Fibroblast of lung (primary cell): Measurements from ENCODE around the gene ANKRD30B. TPM values are rescaled to one million over a fixed set of nuclear protein-coding genes. Genes with fewer than 3 reads are reported as not detected.
"Not testable (repeated sequence)": the region's sequence is repeated elsewhere in the genome, so short reads cannot be mapped to it uniquely, and the experiment has no call there.

Experiments used
- DNase-seq, 2 donors: peaks; one replicate each; pipeline versions ENCODE4 v3.0.0 to v3.0.0-alpha.2; 2010; ENCODE audit warnings: low read depth in 2 of 2
- H2AFZ ChIP-seq: 2 replicates; pipeline ENCODE4 v1.5.1; 2012; ENCODE audit warnings: low read length, control low read depth, inconsistent platforms
- H3K27ac ChIP-seq: 2 replicates; pipeline ENCODE4 v1.5.1; 2011; ENCODE audit warnings: low read length, control low read depth; ENCODE audit not compliant: insufficient read depth
- H3K27me3 ChIP-seq: 2 replicates; pipeline ENCODE4 v1.5.1; 2011; ENCODE audit warnings: mild to moderate bottlenecking, low read length; ENCODE audit not compliant: control insufficient read depth, insufficient read depth
- H3K36me3 ChIP-seq: 2 replicates; pipeline ENCODE4 v1.5.1; 2011; ENCODE audit warnings: low read length; ENCODE audit not compliant: control insufficient read depth, insufficient read depth
- H3K4me1 ChIP-seq: 2 replicates; pipeline ENCODE4 v1.5.1; 2011; ENCODE audit warnings: low read length; ENCODE audit not compliant: control insufficient read depth, insufficient read depth; ENCODE audit errors: extremely low read depth
- H3K4me2 ChIP-seq: 2 replicates; pipeline ENCODE4 v1.5.1; 2011; ENCODE audit warnings: low read length, control low read depth; ENCODE audit not compliant: insufficient read depth; ENCODE audit errors: extremely low read depth
- H3K4me3 ChIP-seq, 4 experiments: fragments of 200-600 bp in 1 of 4; sonication (generic) in 1 of 4; replicated peaks in 1 of 4; 2 replicates each; pipeline ENCODE4 v1.5.1; 2011 to 2016; ENCODE audit warnings: low read length in 4 of 4, low read depth in 3 of 4, mild to moderate bottlenecking in 3 of 4, control low read depth in 2 of 4, inconsistent platforms in 1 of 4, mixed read lengths in 1 of 4; ENCODE audit not compliant: insufficient read depth in 1 of 4; ENCODE audit errors: control extremely low read depth in 1 of 4
- H3K79me2 ChIP-seq: 2 replicates; pipeline ENCODE4 v1.5.1; 2012; ENCODE audit warnings: mild to moderate bottlenecking, low read length, inconsistent platforms; ENCODE audit not compliant: control insufficient read depth, insufficient read depth
- H3K9ac ChIP-seq: 2 replicates; pipeline ENCODE4 v1.5.1; 2011; ENCODE audit warnings: mild to moderate bottlenecking, low read length, control low read depth; ENCODE audit not compliant: insufficient read depth
- H3K9me3 ChIP-seq: 2 replicates; pipeline ENCODE4 v1.5.1; 2012; ENCODE audit warnings: low read depth, low read length; ENCODE audit not compliant: control insufficient read depth, insufficient read depth
- H4K20me1 ChIP-seq: 2 replicates; pipeline ENCODE4 v1.5.1; 2011; ENCODE audit warnings: low read length; ENCODE audit not compliant: control insufficient read depth, insufficient read depth; ENCODE audit errors: extremely low read depth
- EZH2 ChIP-seq: IDR thresholded peaks from 2 replicates; pipeline ENCODE4 v1.5.1; 2012; ENCODE audit warnings: low read length, control low read depth, mild to moderate bottlenecking; ENCODE audit errors: missing control alignments
- polyA minus RNA-seq: library from RNA; depleted of rRNA, polyadenylated mRNA; stranded (reverse); fragments of >200 nt; gene quantifications from 2 replicates; pipeline ENCODE4 v1.2.3, GENCODE V29; 2011; ENCODE audit warnings: low replicate concordance
- polyA plus RNA-seq, 2 donors: library from polyadenylated mRNA; depleted of rRNA in 1 of 2; stranded (reverse) in 1 of 2; unstranded in 1 of 2; fragments of >200 nt; gene quantifications; 2 replicates each; pipeline ENCODE4 v1.2.1, GENCODE V29; 2011 to 2012; ENCODE audit warnings: missing spikeins in 1 of 2
- total RNA-seq: library from RNA; depleted of rRNA; stranded (reverse); fragments of >200 nt; gene quantifications from 2 replicates; pipeline ENCODE4 v1.2.1, GENCODE V29; 2014
- TF ChIP-seq, protein P1 (sequence below), 2 donors: IDR thresholded peaks in 1 of 2; conservative IDR thresholded peaks in 1 of 2; 1 replicate in 1 of 2; 2 replicates in 1 of 2; pipeline ENCODE4 v1.5.1; 2011 to 2012; ENCODE audit warnings: low read length in 2 of 2, control low read depth in 1 of 2, inconsistent platforms in 1 of 2, low read depth in 1 of 2, mild to moderate bottlenecking in 1 of 2

The ANKRD30B gene, protein sequence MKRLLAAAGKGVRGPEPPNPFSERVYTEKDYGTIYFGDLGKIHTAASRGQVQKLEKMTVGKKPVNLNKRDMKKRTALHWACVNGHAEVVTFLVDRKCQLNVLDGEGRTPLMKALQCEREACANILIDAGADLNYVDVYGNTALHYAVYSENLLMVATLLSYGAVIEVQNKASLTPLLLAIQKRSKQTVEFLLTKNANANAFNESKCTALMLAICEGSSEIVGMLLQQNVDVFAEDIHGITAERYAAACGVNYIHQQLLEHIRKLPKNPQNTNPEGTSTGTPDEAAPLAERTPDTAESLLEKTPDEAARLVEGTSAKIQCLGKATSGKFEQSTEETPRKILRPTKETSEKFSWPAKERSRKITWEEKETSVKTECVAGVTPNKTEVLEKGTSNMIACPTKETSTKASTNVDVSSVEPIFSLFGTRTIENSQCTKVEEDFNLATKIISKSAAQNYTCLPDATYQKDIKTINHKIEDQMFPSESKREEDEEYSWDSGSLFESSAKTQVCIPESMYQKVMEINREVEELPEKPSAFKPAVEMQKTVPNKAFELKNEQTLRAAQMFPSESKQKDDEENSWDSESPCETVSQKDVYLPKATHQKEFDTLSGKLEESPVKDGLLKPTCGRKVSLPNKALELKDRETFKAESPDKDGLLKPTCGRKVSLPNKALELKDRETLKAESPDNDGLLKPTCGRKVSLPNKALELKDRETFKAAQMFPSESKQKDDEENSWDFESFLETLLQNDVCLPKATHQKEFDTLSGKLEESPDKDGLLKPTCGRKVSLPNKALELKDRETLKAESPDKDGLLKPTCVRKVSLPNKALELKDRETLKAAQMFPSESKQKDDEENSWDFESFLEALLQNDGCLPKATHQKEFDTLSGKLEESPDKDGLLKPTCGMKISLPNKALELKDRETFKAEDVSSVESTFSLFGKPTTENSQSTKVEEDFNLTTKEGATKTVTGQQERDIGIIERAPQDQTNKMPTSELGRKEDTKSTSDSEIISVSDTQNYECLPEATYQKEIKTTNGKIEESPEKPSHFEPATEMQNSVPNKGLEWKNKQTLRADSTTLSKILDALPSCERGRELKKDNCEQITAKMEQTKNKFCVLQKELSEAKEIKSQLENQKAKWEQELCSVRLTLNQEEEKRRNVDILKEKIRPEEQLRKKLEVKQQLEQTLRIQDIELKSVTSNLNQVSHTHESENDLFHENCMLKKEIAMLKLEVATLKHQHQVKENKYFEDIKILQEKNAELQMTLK (N-terminal part only)
- total RNA-seq (under 0.01 and 0.33 TPM in 2 replicates), polyA plus RNA-seq (0.10 TPM in 1 of 2 replicates, not detected in the other), polyA minus RNA-seq (not detected in 2 replicates)
- not detected in 2 replicates for polyA plus RNA-seq (2012)

DNA sequence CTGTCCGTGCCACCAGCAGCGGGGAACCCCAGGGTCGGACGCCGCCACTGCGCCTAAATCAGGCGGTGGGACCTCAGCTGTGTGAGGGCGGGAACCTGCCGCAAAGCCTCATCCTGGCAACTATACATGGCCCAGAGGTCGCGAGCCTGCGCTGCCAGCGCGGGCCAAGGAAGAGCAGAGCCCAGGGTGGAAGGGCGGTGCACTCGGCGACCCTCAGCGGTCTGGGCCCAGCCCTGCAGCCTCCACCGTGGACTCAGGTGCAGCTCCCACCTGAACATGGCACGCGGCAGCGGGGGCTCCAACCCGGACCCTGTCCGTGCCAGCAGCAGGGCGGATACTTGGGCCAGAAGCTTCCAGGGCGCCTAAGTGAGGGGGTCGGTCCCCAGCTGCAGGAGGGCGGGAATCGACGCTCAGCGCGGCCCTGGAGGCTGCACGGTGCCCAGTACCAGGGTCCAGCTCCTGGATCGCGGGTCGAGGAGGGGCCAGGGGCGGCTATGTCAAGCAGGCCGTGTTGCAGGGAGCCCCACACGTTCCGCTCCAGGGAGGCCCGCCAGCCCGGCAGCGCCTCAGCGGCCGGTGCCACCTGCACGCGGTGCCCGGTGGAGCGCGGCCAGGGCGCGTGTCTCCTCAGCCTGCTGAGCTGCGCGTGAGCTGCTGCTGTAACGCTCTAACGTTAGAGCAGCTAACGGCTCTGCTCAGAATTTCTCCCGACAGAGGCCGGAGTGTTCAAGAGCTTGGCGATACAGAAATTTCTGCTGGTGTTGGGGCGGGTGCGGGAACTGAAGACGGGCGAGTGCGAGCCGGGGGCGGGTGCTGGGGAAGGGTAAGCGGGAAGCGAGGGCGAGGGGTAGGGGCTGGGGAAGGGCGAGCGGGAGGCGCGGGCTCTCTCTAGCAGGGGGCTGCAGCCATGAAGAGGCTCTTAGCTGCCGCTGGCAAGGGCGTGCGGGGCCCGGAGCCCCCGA is at the start of gene ANKRD30B:
Gene ANKRD30B (plus strand): TSS at position 660 of the 962 bp plus-strand sequence. CDS start 248 bp downstream, at position 908.
- H3K4me3 ChIP-seq, result peak within 1 kb of the TSS in 1 of 4 experiments; percentile 28

DNA sequence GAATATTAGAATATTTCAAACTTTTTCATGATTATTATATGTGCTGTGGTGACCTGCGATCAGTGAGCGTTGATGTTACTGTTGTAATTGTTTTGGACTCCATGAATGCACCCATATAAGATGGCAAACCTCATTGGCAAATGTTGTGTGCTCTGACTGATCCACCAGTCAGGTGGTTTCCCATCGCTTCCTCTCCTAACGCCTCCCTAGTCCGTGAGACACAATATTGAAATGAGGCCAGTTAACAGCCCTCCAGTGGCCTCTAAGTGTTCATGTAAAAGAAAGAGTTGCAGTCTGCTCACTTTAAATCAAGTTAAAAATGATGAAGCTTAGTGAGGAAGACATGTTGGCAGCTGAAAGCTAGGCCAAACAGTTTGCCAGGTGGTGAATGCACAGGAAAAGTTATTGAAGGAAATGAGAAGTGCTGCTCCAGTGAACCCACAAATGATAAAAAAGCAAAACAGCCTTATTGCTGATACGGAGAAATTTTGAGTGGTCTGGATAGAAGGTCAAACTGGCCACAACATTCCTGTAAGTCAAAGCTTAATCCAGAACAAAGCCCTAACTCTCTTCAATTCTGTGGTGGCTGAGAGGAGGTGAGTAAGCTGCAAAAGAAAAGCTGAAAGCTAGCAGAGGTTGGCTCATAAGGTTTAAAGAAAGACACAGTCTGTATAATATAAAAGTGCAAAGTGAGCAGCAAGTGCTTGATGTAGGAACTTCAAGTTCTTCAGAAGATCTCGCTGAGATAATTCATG is 46.5 kb upstream of the ANKRD30B start:
- H3K27ac ChIP-seq, H3K79me2 ChIP-seq, H3K36me3 ChIP-seq, H3K9me3 ChIP-seq, H3K9ac ChIP-seq, H3K27me3 ChIP-seq, H3K4me1 ChIP-seq, H3K4me2 ChIP-seq, H2AFZ ChIP-seq, H4K20me1 ChIP-seq, H3K4me3 ChIP-seq, DNase-seq: not testable (repeated sequence)

More for the DNA sequence above, at the start of gene ANKRD30B:
- Histone ChIP-seq H3K36me3 (no peaks in the 10 kb centered on the region), H3K9ac (no peak within 1 kb of the TSS), H3K9me3 (no peaks in the 10 kb centered on the region), H3K79me2 (no peaks in the 10 kb centered on the region), H3K27me3 (no peaks in the 10 kb centered on the region), H3K4me2 (no peak within 1 kb of the TSS), H3K27ac (no peak within 1 kb of the TSS), H2AFZ (no peak within 1 kb of the TSS), H4K20me1 (no peaks in the 10 kb centered on the region), H3K4me1 (no peaks in the 10 kb centered on the region)
- DNase-seq, result peak in 1 of 2 donors; percentile 0
- no peak for TF ChIP-seq EZH2
- TF ChIP-seq, protein P1, sequence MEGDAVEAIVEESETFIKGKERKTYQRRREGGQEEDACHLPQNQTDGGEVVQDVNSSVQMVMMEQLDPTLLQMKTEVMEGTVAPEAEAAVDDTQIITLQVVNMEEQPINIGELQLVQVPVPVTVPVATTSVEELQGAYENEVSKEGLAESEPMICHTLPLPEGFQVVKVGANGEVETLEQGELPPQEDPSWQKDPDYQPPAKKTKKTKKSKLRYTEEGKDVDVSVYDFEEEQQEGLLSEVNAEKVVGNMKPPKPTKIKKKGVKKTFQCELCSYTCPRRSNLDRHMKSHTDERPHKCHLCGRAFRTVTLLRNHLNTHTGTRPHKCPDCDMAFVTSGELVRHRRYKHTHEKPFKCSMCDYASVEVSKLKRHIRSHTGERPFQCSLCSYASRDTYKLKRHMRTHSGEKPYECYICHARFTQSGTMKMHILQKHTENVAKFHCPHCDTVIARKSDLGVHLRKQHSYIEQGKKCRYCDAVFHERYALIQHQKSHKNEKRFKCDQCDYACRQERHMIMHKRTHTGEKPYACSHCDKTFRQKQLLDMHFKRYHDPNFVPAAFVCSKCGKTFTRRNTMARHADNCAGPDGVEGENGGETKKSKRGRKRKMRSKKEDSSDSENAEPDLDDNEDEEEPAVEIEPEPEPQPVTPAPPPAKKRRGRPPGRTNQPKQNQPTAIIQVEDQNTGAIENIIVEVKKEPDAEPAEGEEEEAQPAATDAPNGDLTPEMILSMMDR (conservative IDR thresholded peaks at IDR 0.05 in 1 of 2, IDR thresholded peaks at IDR 0.05 in 1 of 2; ENCODE audit: low read depth in 1 of 2, low read length in 2 of 2), result no peak

DNA sequence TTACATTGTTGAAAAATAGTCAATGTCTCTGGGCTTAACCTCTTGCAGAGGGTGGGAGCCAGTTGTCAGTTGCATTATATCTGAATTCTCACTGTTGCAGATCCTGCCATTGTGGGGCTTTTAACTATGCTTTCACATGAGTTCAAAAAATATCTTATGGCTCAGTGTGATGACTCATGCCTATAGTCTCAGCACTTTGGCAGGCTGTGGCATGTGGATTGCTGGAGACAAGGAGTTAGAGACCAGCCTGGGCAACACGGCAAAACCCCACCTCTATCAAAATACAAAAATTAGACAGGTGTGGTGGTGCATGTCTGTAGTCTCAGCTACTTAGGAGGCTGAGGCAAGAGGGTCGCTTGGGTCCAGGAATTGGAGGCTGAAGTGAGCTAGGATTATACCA is 38.2 kb upstream of the ANKRD30B start:
- not testable (repeated sequence) for H3K27me3 ChIP-seq, H4K20me1 ChIP-seq, H2AFZ ChIP-seq, DNase-seq, H3K27ac ChIP-seq, H3K36me3 ChIP-seq, H3K4me1 ChIP-seq, H3K79me2 ChIP-seq, H3K9ac ChIP-seq, H3K4me3 ChIP-seq, H3K4me2 ChIP-seq, H3K9me3 ChIP-seq

DNA sequence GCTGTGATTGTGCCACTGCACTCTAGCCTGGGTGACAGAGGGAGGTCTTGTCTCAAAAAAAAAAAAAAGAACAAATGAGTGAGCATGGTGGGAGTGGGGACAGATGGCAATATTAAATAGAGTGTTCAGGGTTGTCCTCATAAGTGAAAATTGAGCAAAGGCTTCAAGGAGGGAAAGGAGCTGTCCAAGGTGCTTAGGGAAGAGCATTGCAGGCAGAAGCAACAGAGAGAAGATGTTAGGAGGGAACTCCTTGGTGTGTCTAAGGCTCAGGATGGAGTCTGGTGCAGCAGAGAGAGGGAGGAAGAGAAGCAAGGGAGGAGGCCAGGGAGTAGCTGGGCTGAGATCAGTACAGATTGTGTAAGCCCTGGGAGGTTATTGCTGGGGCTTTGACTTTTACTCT is 26.4 kb upstream of the ANKRD30B start:
- not testable (repeated sequence) for H3K36me3 ChIP-seq, H3K27me3 ChIP-seq, H3K9ac ChIP-seq, H3K4me3 ChIP-seq, H3K4me2 ChIP-seq, H3K79me2 ChIP-seq, H3K9me3 ChIP-seq, H3K4me1 ChIP-seq, H2AFZ ChIP-seq, H4K20me1 ChIP-seq, H3K27ac ChIP-seq, DNase-seq
